ENCODE data around the gene PPP1R1A.

- TF ChIP-seq CTCF (IDR thresholded peaks at IDR 0.05) (no peak), POLR2A (IDR thresholded peaks at IDR 0.05) (no peak), EP300 (IDR thresholded peaks at IDR 0.05) (no peak)
Observed at GRCh38 chr12:54549774-54550451, 38.5 kb downstream of the PPP1R1A start.
